ENCODE measurements around the gene NLK. TPM values are rescaled to one million over a fixed set of nuclear protein-coding genes. Genes with fewer than 3 reads are reported as not detected.

The NLK gene
- total RNA-seq, 1 donor from 2014 or later = 26.3 TPM

- Histone ChIP-seq H3K27me3 (ENCODE audit: low read depth) (no peaks in the 10 kb centered on the region), H3K36me3 (peaks cover 44% of the 10 kb centered on the region), H3K27ac (replicated peaks) (no peak overlapping the region), H3K4me3 (no peak overlapping the region), H3K9me3 (replicated peaks) (no peaks in the 10 kb centered on the region), H3K4me1 (peaks cover 1% of the 10 kb centered on the region)
- intact Hi-C loops (cut with micrococcal nuclease) = no loop called here
- TF ChIP-seq CTCF (IDR thresholded peaks at IDR 0.05; ENCODE audit: borderline replicate concordance) = no peak
- no peak for DNase-seq
Measured at GRCh38 chr17:28187931-28188330, 145.5 kb downstream of the NLK start.

DNA sequence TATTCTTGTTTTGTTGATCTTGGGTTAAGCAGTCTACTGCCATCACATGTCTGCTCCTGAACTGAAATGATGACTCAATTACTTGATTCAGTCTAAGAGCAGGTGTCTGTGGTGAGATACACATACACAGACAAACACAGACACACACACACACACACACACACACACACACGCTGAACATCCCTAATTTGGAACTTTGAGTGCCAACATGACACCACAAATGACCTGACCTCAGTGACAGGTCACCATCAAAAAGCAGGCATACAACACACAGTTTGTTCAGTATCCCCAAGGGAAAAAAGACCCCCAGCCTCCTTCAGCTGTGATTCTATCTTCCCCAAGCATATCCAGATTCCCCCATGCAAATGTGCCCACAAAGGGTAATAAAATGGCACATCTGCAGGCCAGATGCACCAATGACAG is 146.4 kb downstream of the NLK start:
- H3K4me3 ChIP-seq = no peak overlapping the region
- H3K9me3 ChIP-seq (replicated peaks) = no peaks in the 10 kb centered on the region
- H3K36me3 ChIP-seq = peaks cover 50% of the 10 kb centered on the region
- H3K27me3 ChIP-seq (ENCODE audit: low read depth) = no peaks in the 10 kb centered on the region
- no peak overlapping the region for H3K27ac ChIP-seq (replicated peaks)
- TF ChIP-seq CTCF (IDR thresholded peaks at IDR 0.05; ENCODE audit: borderline replicate concordance) = no peak
- DNase-seq = no peak
- intact Hi-C loops (cut with micrococcal nuclease) = no loop called here
- H3K4me1 ChIP-seq = peaks cover 5% of the 10 kb centered on the region

- no peak overlapping the region for H3K27ac ChIP-seq (replicated peaks)
- no peaks in the 10 kb centered on the region for H3K9me3 ChIP-seq (replicated peaks)
- no peak overlapping the region for H3K4me3 ChIP-seq
- peaks cover 52% of the 10 kb centered on the region for H3K36me3 ChIP-seq
- no peaks in the 10 kb centered on the region for H3K27me3 ChIP-seq (ENCODE audit: low read depth)
- intact Hi-C loops (cut with micrococcal nuclease) = no loop called here
- no peak for DNase-seq
- peaks cover 5% of the 10 kb centered on the region for H3K4me1 ChIP-seq
- TF ChIP-seq CTCF (IDR thresholded peaks at IDR 0.05; ENCODE audit: borderline replicate concordance) = no peak
Measured at GRCh38 chr17:28189667-28190066, 147.2 kb downstream of the NLK start.

DNA sequence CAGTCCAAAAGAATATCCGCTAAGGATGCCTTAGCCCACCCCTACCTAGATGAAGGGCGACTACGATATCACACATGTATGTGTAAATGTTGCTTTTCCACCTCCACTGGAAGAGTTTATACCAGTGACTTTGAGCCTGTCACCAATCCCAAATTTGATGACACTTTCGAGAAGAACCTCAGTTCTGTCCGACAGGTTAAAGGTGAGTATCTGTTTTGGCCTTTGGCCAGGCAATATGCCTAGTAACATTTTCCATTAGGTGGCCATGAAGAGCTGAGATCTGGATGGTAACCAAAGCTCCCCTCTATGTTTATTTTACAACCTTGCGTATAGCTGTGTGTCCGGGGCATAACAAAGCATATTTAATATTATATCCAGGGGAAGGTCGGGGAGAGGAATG is 148.5 kb downstream of the NLK start:
- no peak for TF ChIP-seq CTCF (IDR thresholded peaks at IDR 0.05; ENCODE audit: borderline replicate concordance)
- no peaks in the 10 kb centered on the region for H3K27me3 ChIP-seq (ENCODE audit: low read depth)
- peaks cover 5% of the 10 kb centered on the region for H3K4me1 ChIP-seq
- intact Hi-C loops (cut with micrococcal nuclease) = no loop called here
- no peaks in the 10 kb centered on the region for H3K9me3 ChIP-seq (replicated peaks)
- peaks cover 52% of the 10 kb centered on the region for H3K36me3 ChIP-seq
- H3K4me3 ChIP-seq = no peak overlapping the region
- no peak overlapping the region for H3K27ac ChIP-seq (replicated peaks)
- DNase-seq = no peak

DNA sequence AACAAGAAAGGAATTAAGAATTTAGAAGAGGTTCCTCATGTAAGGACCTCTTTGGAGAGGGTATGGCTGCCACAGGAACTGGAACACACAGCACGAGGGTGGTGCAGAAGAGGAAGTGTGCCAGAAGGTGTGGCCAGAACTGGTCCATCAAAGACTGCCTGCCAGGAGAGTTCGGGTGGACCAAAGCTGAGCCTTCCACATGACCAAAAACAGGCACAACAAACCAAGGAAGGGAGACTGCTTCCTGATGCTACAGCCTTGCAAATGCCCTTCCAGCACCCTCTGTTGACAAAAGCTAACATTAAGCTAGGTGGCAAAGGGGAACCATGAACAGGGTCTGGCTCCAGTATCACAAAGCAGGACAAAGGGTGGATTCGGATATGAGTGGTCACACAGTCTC is 150.8 kb downstream of the NLK start:
- Histone ChIP-seq H3K27me3 (ENCODE audit: low read depth) (no peaks in the 10 kb centered on the region), H3K36me3 (peaks cover 62% of the 10 kb centered on the region), H3K4me3 (no peak overlapping the region), H3K9me3 (replicated peaks) (no peaks in the 10 kb centered on the region), H3K4me1 (peaks cover 5% of the 10 kb centered on the region), H3K27ac (replicated peaks) (peak overlapping the region; percentile 13)
- peak; percentile 16 for TF ChIP-seq CTCF (IDR thresholded peaks at IDR 0.05; ENCODE audit: borderline replicate concordance)
- intact Hi-C loops (cut with micrococcal nuclease) = no loop called here
- DNase-seq = peak; percentile 25

DNA sequence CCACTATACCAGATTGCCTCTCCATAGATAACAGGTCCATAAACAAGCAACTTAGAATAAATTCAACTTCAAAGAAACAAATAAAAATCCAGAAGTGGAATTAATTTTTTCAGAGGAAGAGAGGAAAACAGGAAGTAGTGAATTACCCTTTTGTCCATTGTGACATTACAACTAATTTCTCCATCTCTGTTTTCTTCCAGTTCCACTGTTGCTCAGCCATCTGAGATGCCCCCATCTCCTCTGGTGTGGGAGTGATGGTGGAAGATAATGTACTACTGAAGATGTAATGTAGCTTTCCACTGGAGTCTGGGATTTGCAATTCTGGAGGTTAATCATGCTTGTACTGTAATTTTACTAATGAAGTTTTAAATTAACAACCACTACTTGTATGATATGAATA is 151.9 kb downstream of the NLK start:
- intact Hi-C loops (cut with micrococcal nuclease) = no loop called here
- no peak overlapping the region for H3K27ac ChIP-seq (replicated peaks)
- peaks cover 5% of the 10 kb centered on the region for H3K4me1 ChIP-seq
- no peak overlapping the region for H3K4me3 ChIP-seq
- no peaks in the 10 kb centered on the region for H3K27me3 ChIP-seq (ENCODE audit: low read depth)
- H3K9me3 ChIP-seq (replicated peaks) = no peaks in the 10 kb centered on the region
- H3K36me3 ChIP-seq = peaks cover 65% of the 10 kb centered on the region
- TF ChIP-seq CTCF (IDR thresholded peaks at IDR 0.05; ENCODE audit: borderline replicate concordance) = no peak
- no peak for DNase-seq
